NCI-H1092 treated with DMSO at 0.1 percent for 48 hours (cell line): ENCODE results near the gene ATR.
A peak's percentile ranks its signal among the peaks of the same experiment; 100 is the strongest.
"Not testable (repeated sequence)": the region's sequence is repeated elsewhere in the genome, so short reads cannot be mapped to it uniquely, and the experiment has no call there.

Source experiments
- DNase-seq: peaks from one replicate; lab custom pipeline; 2025; lab: John Stamatoyannopoulos, UW

The ATR gene

DNA sequence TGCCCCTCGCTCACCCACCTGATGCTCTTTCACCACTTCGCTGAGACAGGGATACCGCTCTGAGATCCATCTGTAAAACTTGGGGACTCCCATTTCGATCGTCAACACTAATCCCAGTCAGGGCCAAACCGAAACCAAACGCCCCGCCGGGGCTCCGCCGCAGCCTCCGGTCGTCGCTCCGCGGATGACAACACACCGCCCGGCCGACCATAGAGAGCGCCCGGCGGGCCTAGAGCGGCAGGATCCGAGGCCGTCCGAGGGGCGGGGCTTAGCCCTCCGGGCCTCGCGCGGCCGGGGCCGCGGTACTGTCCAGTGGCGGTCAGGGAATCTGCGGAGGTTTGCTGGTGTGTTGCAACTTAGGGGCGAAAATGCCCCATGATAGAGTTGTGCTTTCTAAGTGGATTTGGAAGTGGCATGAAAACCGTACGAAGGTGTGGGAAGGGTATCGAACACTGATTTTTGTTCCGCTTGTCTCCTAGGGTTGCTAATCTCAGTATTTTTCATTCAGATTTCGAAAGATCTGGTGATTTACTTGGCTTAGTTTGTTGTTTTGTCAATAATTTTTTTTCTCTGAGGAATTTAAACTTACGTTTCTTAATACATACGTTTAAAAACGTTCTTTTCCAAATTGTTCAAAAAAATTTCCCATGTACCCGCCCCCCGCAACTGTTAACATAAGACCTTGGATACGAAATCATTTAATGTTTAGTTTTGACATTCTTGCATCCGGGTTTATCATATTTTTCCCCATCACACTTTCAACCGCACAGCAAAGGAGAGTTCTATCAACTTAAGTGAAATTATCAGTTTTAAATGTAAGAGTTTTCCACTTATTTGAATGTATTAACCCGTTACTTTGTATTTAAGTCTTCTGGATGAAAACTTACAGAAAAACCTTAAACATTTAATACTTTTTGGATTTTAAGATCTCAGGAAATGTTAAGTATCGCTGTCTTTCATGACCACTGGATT, 130.4 kb downstream of the ATR start, which contains the start of gene XRN1:
Gene XRN1 (minus strand): TSS at position 186 of the 972 bp plus-strand sequence. CDS start 93 bp downstream, at position 93.
- DNase-seq = peak; percentile 89

DNA sequence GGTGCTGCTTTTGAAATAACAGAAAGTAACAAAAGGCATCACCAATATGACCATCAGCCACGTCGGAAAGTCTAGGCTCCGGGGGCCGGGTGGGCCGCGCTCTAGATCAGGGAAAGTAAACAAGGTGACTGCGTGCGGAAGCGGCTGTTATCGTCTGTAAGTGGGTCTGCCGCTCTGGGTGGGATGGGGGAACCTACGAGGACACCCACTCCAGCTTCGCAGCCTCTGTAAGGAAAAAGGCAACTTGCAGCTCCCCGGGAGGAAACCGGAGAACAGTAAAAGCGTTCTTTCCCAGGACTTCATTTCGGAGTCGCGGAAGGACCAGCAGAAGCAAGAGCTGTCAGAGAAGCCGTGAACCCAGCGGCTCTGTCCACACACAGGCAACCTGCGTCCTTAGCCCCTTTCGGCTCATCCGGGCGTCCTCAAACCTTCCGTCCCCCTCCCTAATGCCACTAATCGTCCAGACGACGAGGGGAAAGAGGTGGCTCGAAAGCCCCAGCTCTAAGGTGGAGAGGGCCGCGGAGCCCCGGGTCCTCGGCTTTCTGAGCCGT, 131.2 kb downstream of the ATR start:
- DNase-seq = peak; percentile 64

DNA sequence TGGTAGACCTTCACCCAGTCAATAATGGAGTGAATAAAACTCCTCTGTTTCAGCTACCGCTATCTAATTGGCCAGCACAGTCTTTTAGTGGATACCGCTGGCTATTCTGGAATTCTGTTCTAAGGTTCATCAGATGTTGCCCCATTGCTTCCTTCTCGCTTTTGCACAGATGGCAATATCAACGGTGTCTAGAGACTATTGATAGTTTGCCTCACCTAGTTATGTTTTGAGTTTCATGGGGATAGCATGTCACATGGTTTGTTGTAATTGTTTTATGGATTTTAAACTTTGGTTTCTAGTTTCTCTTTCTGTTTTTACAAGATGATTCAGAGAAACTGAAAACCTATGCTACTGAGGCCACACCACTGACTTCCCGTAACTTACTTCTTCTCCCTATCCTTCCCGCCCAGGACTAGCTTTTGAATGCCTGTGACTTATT, 132.7 kb downstream of the ATR start:
- DNase-seq = no peak

DNA sequence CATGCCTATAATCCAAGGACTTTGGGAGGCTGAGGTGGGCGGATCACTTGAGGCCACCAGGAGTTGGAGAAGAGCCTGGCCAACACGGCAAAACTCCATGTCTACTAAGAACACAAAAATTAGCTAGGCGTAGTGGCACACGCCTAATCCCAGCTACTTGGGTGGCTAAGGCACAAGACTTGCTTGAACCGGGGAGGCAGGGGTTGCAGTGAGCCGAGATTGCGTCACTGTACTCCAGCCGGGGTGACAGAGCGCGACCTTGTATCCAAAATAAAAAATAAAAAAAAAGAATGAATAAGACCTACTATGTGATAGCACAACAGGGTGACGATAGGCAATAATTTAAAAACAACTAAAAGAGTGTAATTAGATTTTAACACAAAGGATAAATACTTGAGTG, 134.2 kb downstream of the ATR start:
- no peak for DNase-seq

DNA sequence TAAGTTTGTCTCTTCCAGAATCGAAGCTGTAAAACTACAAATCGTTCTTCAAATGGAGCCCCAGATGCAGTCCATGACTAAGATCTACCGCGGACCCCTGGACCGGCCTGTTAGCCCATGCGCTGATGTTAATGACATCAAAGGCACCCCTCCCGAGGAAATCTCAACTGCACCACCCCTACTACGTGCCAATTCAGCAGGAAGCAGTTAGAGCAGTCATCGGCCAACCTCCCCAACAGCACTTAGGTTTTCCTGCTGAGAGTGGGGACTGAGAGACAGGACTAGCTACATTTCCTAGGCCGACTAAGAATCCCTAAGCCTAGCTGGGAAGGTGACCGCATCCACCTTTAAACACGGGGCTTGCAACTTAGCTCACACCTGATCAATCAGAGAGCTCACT, 135.5 kb downstream of the ATR start:
- DNase-seq = not testable (repeated sequence)

DNA sequence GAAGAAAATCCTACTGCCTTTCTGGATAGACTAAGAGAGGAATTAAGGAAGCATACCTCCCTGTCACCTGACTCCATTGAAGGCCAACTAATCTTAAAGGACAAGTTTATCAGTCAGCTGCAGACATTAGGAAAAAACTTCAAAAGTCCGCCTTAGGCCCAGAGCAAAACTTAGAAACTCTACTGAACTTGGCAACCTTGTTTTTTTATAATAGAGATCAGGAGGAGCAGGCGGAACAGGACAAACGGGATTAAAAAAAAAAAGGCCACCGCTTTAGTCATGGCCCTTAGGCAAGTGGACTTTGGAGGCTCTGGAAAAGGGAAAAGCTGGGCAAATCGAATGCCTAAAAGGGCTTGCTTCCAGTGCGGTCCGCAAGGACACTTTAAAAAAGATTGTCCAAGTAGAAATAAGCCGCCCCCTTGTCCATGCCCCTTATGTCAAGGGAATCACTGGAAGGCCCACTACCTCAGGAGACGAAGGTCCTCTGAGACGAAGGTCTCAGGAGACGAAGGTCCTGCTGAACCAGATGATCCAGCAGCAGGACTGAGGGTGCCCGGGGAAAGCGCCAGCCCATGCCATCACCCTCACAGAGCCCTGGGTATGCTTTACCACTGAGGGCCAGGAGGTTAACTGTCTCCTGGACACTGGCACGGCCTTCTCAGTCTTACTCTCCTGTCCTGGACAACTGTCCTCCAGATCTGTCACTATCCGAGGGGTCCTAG, 138.9 kb downstream of the ATR start:
- not testable (repeated sequence) for DNase-seq

DNA sequence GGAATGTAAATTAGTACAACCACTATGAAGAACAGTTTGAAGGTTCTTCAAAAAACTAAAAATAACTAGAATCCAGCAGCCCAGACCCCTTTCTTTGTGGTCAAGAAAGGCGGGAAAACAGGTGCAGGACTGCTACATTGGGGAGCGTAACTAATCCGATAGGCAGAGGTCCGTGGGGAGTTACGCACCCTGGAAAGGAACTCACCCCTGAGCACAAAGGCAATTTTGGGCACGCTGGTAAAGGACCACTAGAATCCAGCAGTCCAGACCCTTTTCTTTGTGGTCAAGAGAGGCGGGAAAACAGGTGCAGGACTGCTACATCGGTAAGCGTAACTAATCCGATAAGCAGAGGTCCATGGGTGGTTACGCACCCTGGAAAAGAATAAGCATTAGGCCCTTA, 140.4 kb downstream of the ATR start:
- DNase-seq = not testable (repeated sequence)

DNA sequence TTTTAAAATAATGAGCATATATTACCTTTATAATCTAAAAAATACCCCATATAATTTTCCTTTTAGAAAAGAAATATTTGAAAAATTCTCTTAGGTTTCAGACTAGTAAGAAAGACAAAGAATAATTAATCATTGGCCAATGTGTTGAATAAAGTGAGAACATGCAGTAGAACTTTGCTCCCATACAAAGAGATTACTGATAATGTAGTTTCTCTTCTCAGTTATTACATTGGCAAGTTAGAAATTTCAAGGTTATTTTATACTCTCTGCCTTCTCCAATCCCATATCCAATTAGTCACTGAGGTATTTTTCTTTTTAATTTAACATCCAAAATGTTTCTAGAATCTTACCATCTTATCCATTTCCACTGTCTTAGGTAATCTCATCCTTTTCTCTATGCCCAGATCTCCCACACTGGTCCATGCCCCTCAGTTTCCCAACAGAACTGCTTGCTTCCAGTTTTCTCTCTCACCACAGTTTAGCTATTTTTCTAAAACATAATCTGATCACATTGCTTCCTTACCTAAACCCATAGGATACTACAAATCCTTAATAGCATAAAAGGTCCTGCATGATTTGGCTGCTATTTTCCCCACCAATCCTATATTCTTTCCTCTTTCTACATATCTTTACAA, 141.5 kb downstream of the ATR start:
- no peak for DNase-seq

DNA sequence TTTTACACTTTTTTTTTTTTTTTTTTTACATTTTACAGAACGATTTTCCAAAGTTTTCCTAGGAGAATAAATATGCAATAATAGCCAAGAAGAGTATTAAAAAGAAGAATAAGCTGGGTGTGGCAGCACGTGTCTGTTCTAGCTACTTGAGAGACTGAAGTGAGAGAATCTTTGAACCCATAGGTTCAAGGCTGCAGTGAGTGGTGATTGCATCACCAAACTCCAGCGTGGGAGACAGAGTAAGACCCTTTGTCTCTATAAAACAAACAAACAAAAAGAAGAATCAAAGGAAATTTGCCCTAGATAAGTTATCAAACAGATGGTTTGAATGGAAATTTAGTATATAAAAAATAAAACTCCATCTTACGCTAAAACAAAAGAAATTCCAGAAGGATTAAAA, 144.0 kb downstream of the ATR start:
- no peak for DNase-seq

DNA sequence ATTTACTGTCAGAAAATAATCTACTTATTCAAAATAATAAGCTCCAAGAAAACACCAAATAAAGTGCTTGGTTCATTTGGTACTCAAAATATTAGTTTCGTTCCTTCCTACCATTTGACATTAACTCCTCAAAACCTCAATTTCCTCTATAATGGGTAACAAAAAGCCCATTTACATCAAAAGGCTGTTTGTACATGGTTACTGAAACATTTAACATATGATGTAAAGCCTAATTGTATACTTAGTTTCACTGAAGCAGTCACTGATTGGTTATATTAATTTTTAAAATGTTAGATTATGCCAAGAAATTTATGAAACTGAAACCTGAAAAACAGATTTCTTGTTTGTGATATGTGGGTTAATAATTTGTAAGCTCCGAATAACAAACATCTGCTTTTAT, 145.4 kb downstream of the ATR start:
- DNase-seq = no peak

DNA sequence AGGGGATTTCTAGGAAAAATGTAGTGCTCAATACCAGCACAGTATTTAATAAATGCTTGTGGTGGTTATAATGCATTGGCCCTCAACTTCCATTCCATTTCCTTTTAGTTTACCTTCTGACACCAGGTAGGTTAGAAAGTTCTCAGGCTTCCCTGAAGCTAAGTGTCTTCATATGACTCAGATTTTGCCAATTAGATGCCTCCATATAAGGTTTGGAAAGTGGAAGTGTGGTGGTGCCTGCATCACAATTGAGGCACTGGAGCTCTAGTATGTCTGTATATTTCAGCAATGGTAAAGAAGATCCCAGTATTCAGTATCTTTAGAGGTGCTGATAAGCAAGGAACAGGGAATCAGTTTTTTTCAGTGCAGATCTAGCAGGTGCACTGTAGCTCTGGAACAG, 149.0 kb downstream of the ATR start:
- DNase-seq = no peak

DNA sequence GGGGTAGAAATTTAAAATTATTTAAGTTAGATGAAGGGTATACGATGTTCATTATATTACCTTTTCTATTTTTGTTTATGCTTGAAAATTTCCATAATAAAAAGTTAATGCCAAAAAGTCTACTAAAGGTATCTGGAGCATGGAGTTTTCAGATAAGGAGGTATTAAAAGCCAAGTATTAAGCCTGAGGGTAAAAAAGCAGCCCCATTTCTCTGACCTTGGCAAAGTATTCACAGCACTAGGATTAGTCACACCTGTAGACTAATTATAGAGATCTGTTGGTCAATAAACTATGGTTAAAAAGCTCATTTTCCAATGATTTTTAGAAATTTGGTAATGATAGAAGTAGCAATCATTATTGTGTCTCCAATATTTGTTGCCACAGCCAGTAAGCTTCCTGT, 153.8 kb downstream of the ATR start:
- DNase-seq = no peak

DNA sequence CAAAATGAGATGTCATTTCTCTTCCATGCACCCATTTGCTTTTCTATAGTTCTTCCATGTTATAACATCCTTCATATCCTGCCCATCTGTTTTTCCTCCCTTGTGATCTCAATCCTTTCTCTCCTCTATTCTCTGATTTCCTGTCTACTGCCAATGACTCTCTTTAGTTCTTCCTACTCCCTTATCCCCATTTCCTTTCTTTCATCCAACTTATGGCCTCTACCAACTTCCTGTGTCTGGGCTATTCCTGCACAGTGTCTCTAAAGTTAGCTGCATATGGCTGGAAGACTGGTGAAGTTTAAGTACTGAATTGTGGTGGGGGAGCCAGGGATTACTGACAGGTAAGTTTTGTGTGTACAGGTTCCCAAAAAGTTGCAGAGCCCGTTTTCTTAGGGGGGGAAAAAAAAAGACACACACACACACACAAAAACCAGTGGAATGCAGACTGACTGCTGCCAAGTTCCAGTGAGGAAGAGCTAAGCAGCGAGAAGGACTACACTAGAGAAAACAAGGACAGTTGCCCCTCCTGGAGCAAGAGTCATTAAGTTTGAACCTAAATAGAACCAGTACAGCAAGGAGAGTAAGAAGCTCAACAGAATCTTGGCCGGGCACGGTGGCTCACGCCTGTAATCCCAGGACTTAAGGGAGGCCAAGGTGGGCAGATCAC, 159.5 kb downstream of the ATR start:
- DNase-seq = no peak

DNA sequence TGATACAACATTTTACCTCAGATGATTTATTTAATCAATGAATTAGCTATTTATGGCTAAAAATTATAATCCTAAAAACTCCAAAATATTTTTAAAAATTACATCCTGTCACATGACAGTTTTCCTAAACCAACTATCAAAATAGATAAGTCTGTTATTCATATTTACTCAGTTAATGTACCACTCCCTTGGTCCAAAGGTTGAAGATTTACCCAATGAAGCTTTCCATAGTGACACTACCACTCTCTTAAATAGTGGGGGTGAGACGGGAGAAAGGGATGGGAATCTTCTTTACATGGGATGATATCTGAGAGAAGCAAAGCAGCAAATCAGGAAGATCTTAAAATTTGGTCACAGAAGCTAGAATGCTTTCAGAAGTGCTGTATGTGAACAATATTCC, 161.2 kb downstream of the ATR start:
- no peak for DNase-seq

DNA sequence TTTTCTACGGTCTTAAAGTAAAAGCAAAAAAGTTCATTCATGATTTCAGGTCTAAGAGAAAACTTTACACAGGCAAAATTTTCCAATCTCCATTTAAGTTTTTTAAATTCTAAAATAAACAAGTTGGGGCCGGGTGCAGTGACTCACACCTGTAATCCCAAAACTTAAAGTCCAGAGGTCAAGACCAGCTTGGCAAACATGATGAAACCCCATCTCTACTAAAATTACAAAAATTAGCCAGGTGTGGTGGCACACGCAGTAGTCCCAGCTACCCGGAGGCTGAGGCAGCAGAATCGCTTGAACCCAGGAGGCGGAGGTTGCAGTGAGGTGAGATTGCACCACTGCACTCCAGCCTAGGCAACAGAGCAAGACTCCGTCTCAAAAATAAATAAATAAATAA, 178.0 kb downstream of the ATR start:
- not testable (repeated sequence) for DNase-seq
